PC-3 (cell line): ENCODE results near the gene ZBTB22.

Experiments
- CTCF ChIP-seq: fragments of 300-600 bp; sonication (generic); conservative IDR thresholded peaks from 2 replicates; pipeline ENCODE4 v1.5.1; 2017; ENCODE audit warnings: antibody characterized with exemption, low read depth, mild to moderate bottlenecking, low read length
- EZH2 ChIP-seq: fragments of 300-600 bp; sonication (generic); IDR thresholded peaks from one replicate; pipeline ENCODE4 v1.6.1; 2017; ENCODE audit warnings: antibody characterized with exemption, mild to moderate bottlenecking, low read length; ENCODE audit not compliant: unreplicated experiment

DNA sequence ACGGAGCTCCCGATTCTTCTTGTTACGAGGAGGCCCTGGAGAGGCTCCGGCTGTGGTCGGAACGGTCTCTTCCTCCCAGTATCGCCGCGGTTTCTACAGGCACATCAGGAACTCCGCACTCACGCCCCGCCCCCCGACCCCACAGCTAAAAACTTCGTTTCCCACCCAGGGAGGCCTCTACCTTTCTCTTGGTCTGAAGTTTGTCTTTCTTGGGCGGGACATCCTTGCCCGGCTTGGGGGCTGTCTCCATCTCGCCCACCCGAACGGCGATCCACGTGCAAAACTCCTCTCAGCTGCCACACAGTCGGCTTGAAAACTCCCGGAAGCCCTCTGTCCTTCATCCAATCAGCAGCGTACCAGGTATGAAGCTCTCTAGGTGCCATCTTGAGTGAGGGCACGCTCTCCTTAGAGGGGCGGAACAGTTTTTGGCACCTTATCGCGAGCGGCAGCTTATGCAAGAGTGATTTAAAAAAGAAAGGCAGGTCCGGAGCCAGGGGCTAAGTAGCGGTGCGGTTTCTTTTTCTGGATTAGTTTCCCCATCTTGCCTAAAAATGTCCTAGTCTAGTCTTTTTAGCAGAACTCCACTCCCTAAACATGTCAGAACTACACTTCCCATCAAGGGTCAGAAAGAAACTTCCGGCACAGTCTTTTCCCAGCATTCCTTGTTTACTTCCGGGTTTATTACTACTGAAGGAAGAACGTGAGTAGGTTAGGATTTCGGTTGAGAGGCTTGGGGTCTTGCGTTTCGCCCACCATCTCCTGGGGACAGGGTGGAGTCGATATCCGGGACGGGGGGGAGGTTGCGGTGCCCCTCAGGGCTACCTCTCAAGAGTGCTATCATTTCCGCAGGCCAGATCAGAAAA lies 28.4 kb downstream of the ZBTB22 start, which contains the start of the genes PFDN6 and WDR46:
- TF ChIP-seq CTCF: no peak
- no peak for TF ChIP-seq EZH2
